ENCODE measurements around the gene A1CF. TPM values are rescaled to one million over a fixed set of nuclear protein-coding genes. Genes with fewer than 3 reads are reported as not detected.
"Not testable (repeated sequence)": the region's sequence is repeated elsewhere in the genome, so short reads cannot be mapped to it uniquely, and the experiment has no call there.

Gene A1CF
- total and polyA plus RNA-seq, 12 donors = 0.04 to 0.07 (median 0.04) TPM; not detected in 9

GRCh38 chr10:50909334-50910014 lies 24.0 kb upstream of the A1CF start:
- Histone ChIP-seq H3K4me3 (no peak overlapping the region), H3K36me3 (replicated peaks in 1 of 2) (no peaks in the 10 kb centered on the region), H3K9me3 (replicated peaks in 1 of 3) (no peaks in the 10 kb centered on the region), H3K4me1 (replicated peaks in 1 of 2) (no peaks in the 10 kb centered on the region), H3K27me3 (no peaks in the 10 kb centered on the region), H3K27ac (no peak overlapping the region)
- intact Hi-C loops (cut with DNase I) = no loop called here
- TF ChIP-seq POLR2A (IDR thresholded peaks at IDR 0.05) (no peak), CTCF (IDR thresholded peaks at IDR 0.05) (no peak)
- WGBS, 4 donors = 75 to 80% (median 78%) methylated on average over 7 of the region's 7 CpGs
- no peak for DNase-seq

GRCh38 chr10:50908366-50908765 lies 22.9 kb upstream of the A1CF start:
- DNase-seq = no peak
- TF ChIP-seq POLR2A (IDR thresholded peaks at IDR 0.05) (no peak), CTCF (IDR thresholded peaks at IDR 0.05) (no peak)
- intact Hi-C loops (cut with DNase I) = no loop called here
- 82 to 90% (median 87%) methylated on average over 4 of the region's 4 CpGs for WGBS, 4 donors
- Histone ChIP-seq H3K4me1 (replicated peaks in 1 of 2) (no peaks in the 10 kb centered on the region), H3K4me3 (no peak overlapping the region), H3K27ac (no peak overlapping the region), H3K27me3 (no peaks in the 10 kb centered on the region), H3K36me3 (replicated peaks in 1 of 2) (no peaks in the 10 kb centered on the region), H3K9me3 (replicated peaks in 1 of 3) (no peaks in the 10 kb centered on the region)

- DNase-seq; H3K27ac ChIP-seq; intact Hi-C loops (cut with DNase I); H3K4me1 ChIP-seq (replicated peaks in 1 of 2); H3K27me3 ChIP-seq; H3K4me3 ChIP-seq; H3K9me3 ChIP-seq (replicated peaks in 1 of 3); H3K36me3 ChIP-seq (replicated peaks in 1 of 2): not testable (repeated sequence)
- WGBS, 4 donors = 87 to 91% (median 88%) methylated on average over 15 of the region's 15 CpGs
These were observed 20.4 kb upstream of the A1CF start for GRCh38 chr10:50905797-50906196.

GRCh38 chr10:50896721-50897120 lies 11.3 kb upstream of the A1CF start:
- DNase-seq = no peak
- no peaks in the 10 kb centered on the region for H3K9me3 ChIP-seq (replicated peaks in 1 of 3)
- H3K27me3 ChIP-seq = no peaks in the 10 kb centered on the region
- H3K36me3 ChIP-seq (replicated peaks in 1 of 2) = no peaks in the 10 kb centered on the region
- no peak for TF ChIP-seq POLR2A (IDR thresholded peaks at IDR 0.05)
- TF ChIP-seq CTCF (IDR thresholded peaks at IDR 0.05) = no peak
- intact Hi-C loops (cut with DNase I) = no loop called here
- H3K4me1 ChIP-seq (replicated peaks in 1 of 2) = no peaks in the 10 kb centered on the region
- no peak overlapping the region for H3K27ac ChIP-seq
- H3K4me3 ChIP-seq = no peak overlapping the region

- no peak for DNase-seq
- no peaks in the 10 kb centered on the region for H3K36me3 ChIP-seq (replicated peaks in 1 of 2)
- H3K9me3 ChIP-seq (replicated peaks in 1 of 3) = no peaks in the 10 kb centered on the region
- TF ChIP-seq CTCF (IDR thresholded peaks at IDR 0.05) = no peak
- no peak for TF ChIP-seq POLR2A (IDR thresholded peaks at IDR 0.05)
- no peak overlapping the region for H3K27ac ChIP-seq
- H3K4me1 ChIP-seq (replicated peaks in 1 of 2) = no peaks in the 10 kb centered on the region
- intact Hi-C loops (cut with DNase I) = no loop called here
- no peaks in the 10 kb centered on the region for H3K27me3 ChIP-seq
- no peak overlapping the region for H3K4me3 ChIP-seq
These were observed 8.9 kb upstream of the A1CF start for GRCh38 chr10:50894312-50894711.
